ENCODE results near the gene ADPRH.

Gene ADPRH

GRCh38 chr3:119600732-119601131 lies 21.4 kb downstream of the ADPRH start:
- peak overlapping the region; percentile 22; the same call in 1 of the 2 replicates for H3K4me3 ChIP-seq (ENCODE audit: low read depth, low read length)
- peak; percentile 67 for DNase-seq (ENCODE audit: low read depth)
- peak; percentile 97 for TF ChIP-seq CTCF (IDR thresholded peaks at IDR 0.05; ENCODE audit: low read depth, low read length, missing control alignments)

GRCh38 chr3:119601154-119601553 lies 21.9 kb downstream of the ADPRH start:
- TF ChIP-seq CTCF (IDR thresholded peaks at IDR 0.05; ENCODE audit: low read depth, low read length, missing control alignments), result no peak
- DNase-seq (ENCODE audit: low read depth), result no peak
- no peak overlapping the region; the same call in 1 of the 2 replicates for H3K4me3 ChIP-seq (ENCODE audit: low read depth, low read length)

GRCh38 chr3:119602676-119603075 lies 23.4 kb downstream of the ADPRH start:
- DNase-seq (ENCODE audit: low read depth), result no peak
- TF ChIP-seq CTCF (IDR thresholded peaks at IDR 0.05; ENCODE audit: low read depth, low read length, missing control alignments), result no peak
- no peak overlapping the region for H3K4me3 ChIP-seq (ENCODE audit: low read depth, low read length)

- H3K4me3 ChIP-seq (ENCODE audit: low read depth, low read length), result no peak overlapping the region
- TF ChIP-seq CTCF (IDR thresholded peaks at IDR 0.05; ENCODE audit: low read depth, low read length, missing control alignments), result no peak
- no peak for DNase-seq (ENCODE audit: low read depth)
These were observed 25.6 kb downstream of the ADPRH start for GRCh38 chr3:119604878-119605277.

GRCh38 chr3:119608405-119609000 lies 29.2 kb downstream of the ADPRH start:
- no peak for TF ChIP-seq CTCF (IDR thresholded peaks at IDR 0.05; ENCODE audit: low read depth, low read length, missing control alignments)
- H3K4me3 ChIP-seq (ENCODE audit: low read depth, low read length), result no peak overlapping the region
- DNase-seq (ENCODE audit: low read depth), result no peak

- no peak for TF ChIP-seq CTCF (IDR thresholded peaks at IDR 0.05; ENCODE audit: low read depth, low read length, missing control alignments)
- DNase-seq (ENCODE audit: low read depth), result no peak
- no peak overlapping the region for H3K4me3 ChIP-seq (ENCODE audit: low read depth, low read length)
These were observed 30.0 kb downstream of the ADPRH start for GRCh38 chr3:119609301-119609700.

GRCh38 chr3:119611664-119612063 lies 32.4 kb downstream of the ADPRH start:
- DNase-seq (ENCODE audit: low read depth), result no peak
- no peak for TF ChIP-seq CTCF (IDR thresholded peaks at IDR 0.05; ENCODE audit: low read depth, low read length, missing control alignments)
- H3K4me3 ChIP-seq (ENCODE audit: low read depth, low read length), result no peak overlapping the region

All from GM12864 (cell line).